Endodermal cell (in vitro differentiated cells): ENCODE measurements around the gene PPL. TPM values are rescaled to one million over a fixed set of nuclear protein-coding genes. Genes with fewer than 3 reads are reported as not detected.

ENCODE experiments used
- DNase-seq: peaks from one replicate; pipeline ENCODE4 v3.0.0-alpha.2; 2017
- H3K27ac ChIP-seq: 2 replicates; pipeline ENCODE4 v1.5.1; 2013; ENCODE audit warnings: mild to moderate bottlenecking, low read depth, low read length, moderate library complexity
- H3K27me3 ChIP-seq: 2 replicates; pipeline ENCODE4 v1.6.1; 2013; ENCODE audit warnings: mild to moderate bottlenecking, low read length, moderate library complexity; ENCODE audit not compliant: insufficient read depth, control insufficient read depth, poor library complexity, severe bottlenecking
- H3K36me3 ChIP-seq: 2 replicates; pipeline ENCODE4 v1.7.0; 2013; ENCODE audit warnings: mild to moderate bottlenecking, low read length, moderate library complexity; ENCODE audit not compliant: control insufficient read depth, insufficient read depth
- H3K4me1 ChIP-seq: one replicate; pipeline ENCODE4 v1.7.0; 2013; ENCODE audit warnings: low read length; ENCODE audit not compliant: control insufficient read depth, insufficient read depth
- H3K4me3 ChIP-seq: 2 replicates; pipeline ENCODE4 v1.5.1; 2013; ENCODE audit warnings: mild to moderate bottlenecking, low read length, moderate library complexity
- H3K9ac ChIP-seq: 2 replicates; pipeline ENCODE4 v1.6.1; 2013; ENCODE audit warnings: mild to moderate bottlenecking, low read length, moderate library complexity; ENCODE audit not compliant: poor library complexity, severe bottlenecking; ENCODE audit errors: extremely low read depth
- H3K9me3 ChIP-seq: 2 replicates; pipeline ENCODE4 v1.6.1; 2013; ENCODE audit warnings: mild to moderate bottlenecking, low read length, moderate library complexity; ENCODE audit not compliant: control insufficient read depth
- H3K27ac Mint-ChIP-seq: 2 replicates; pipeline ENCODE4 v1.8.0; 2020; ENCODE audit warnings: mixed read lengths
- H3K27me3 Mint-ChIP-seq: 2 replicates; pipeline ENCODE4 v1.8.0; 2021; ENCODE audit warnings: mild to moderate bottlenecking, mixed read lengths; ENCODE audit not compliant: insufficient read depth
- H3K36me3 Mint-ChIP-seq: 2 replicates; pipeline ENCODE4 v1.8.0; 2020; ENCODE audit warnings: low read depth, mixed read lengths
- H3K4me1 Mint-ChIP-seq: 2 replicates; pipeline ENCODE4 v1.8.0; 2020; ENCODE audit warnings: mixed read lengths
- H3K4me3 Mint-ChIP-seq: 2 replicates; pipeline ENCODE4 v1.8.0; 2020; ENCODE audit warnings: mild to moderate bottlenecking, moderate library complexity, mixed read lengths
- H3K9me3 Mint-ChIP-seq: 2 replicates; pipeline ENCODE4 v1.8.0; 2020; ENCODE audit warnings: mild to moderate bottlenecking, mixed read lengths
- CTCF ChIP-seq: fragments of 200-600 bp; sonication (generic); conservative IDR thresholded peaks from 2 replicates; pipeline ENCODE4 v1.5.0; 2021; ENCODE audit warnings: antibody characterized with exemption, mild to moderate bottlenecking
- WGBS, 2 experiments: methylation state at CpG; one replicate each; pipeline versions ENCODE4 v1.1.5 to v1.1.7; 2013; ENCODE audit warnings: missing lambda C conversion rate in 2 of 2, mixed read lengths in 1 of 2; ENCODE audit not compliant: insufficient coverage in 1 of 2, insufficient read length in 1 of 2; 5-methylcytosine and 5-hydroxymethylcytosine counted together
- total RNA-seq, 2 donors: library from RNA; stranded (reverse); fragmentation: NEBNext Ultra II Directional in 1 of 2; extraction: Animal tissue kit (Norgen Biotek cat#: 25700) in 1 of 2; gene quantifications; 2 replicates in 1 of 2; 3 replicates in 1 of 2; pipeline ENCODE4 v1.2.1, GENCODE V29; 2021

Gene PPL
- total RNA-seq, 2 donors from 2014 or later = 37.8 to 48.5 TPM

- 93 to 95% methylated on average over 10 to 11 of the region's 11 CpGs for WGBS, 2 experiments
- no peak for DNase-seq
- no peaks in the 10 kb centered on the region for H3K4me1 ChIP-seq
- no peaks in the 10 kb centered on the region for H3K27me3 ChIP-seq
- Mint-ChIP-seq H3K4me1 (no peaks in the 10 kb centered on the region), H3K4me3 (no peak overlapping the region), H3K27ac (no peak overlapping the region), H3K36me3 (peaks cover 64% of the 10 kb centered on the region), H3K9me3 (no peaks in the 10 kb centered on the region), H3K27me3 (no peaks in the 10 kb centered on the region)
- H3K36me3 ChIP-seq = peaks cover 30% of the 10 kb centered on the region
- H3K9me3 ChIP-seq = no peaks in the 10 kb centered on the region
- H3K27ac ChIP-seq = no peak overlapping the region
- H3K9ac ChIP-seq = no peak overlapping the region
- no peak overlapping the region for H3K4me3 ChIP-seq
- no peak for TF ChIP-seq CTCF
Observed at GRCh38 chr16:4890026-4890425, 46.9 kb downstream of the PPL start.

- H3K27ac Mint-ChIP-seq = peak overlapping the region; percentile 36
- 89 to 97% methylated on average over 5 to 9 of the region's 9 CpGs for WGBS, 2 experiments
- H3K27me3 ChIP-seq = no peaks in the 10 kb centered on the region
- no peaks in the 10 kb centered on the region for H3K9me3 Mint-ChIP-seq
- no peak for DNase-seq
- TF ChIP-seq CTCF = no peak
- no peaks in the 10 kb centered on the region for H3K4me1 Mint-ChIP-seq
- H3K4me3 Mint-ChIP-seq = no peak overlapping the region
- H3K36me3 ChIP-seq = peaks cover 38% of the 10 kb centered on the region
- no peak overlapping the region for H3K9ac ChIP-seq
- no peaks in the 10 kb centered on the region for H3K9me3 ChIP-seq
- H3K4me3 ChIP-seq = no peak overlapping the region
- no peaks in the 10 kb centered on the region for H3K4me1 ChIP-seq
- H3K36me3 Mint-ChIP-seq = peaks cover 71% of the 10 kb centered on the region
- no peaks in the 10 kb centered on the region for H3K27me3 Mint-ChIP-seq
- H3K27ac ChIP-seq = no peak overlapping the region
Observed at GRCh38 chr16:4888428-4889135, 48.4 kb downstream of the PPL start.

GRCh38 chr16:4886151-4886550, 50.8 kb downstream of the PPL start:
- peaks cover 87% of the 10 kb centered on the region for H3K36me3 Mint-ChIP-seq
- no peak overlapping the region for H3K4me3 Mint-ChIP-seq
- H3K4me1 Mint-ChIP-seq = peaks cover 5% of the 10 kb centered on the region
- Histone ChIP-seq H3K4me3 (no peak overlapping the region), H3K4me1 (peaks cover 6% of the 10 kb centered on the region), H3K27ac (no peak overlapping the region), H3K36me3 (peaks cover 62% of the 10 kb centered on the region), H3K9ac (no peak overlapping the region), H3K27me3 (no peaks in the 10 kb centered on the region), H3K9me3 (no peaks in the 10 kb centered on the region)
- H3K27ac Mint-ChIP-seq = no peak overlapping the region
- TF ChIP-seq CTCF = no peak
- H3K9me3 Mint-ChIP-seq = no peaks in the 10 kb centered on the region
- H3K27me3 Mint-ChIP-seq = no peaks in the 10 kb centered on the region
- DNase-seq = no peak
- WGBS, 2 experiments = 93 to 94% methylated on average over 5 of the region's 5 CpGs
